ENCODE results near the gene VEZT. TPM values are rescaled to one million over a fixed set of nuclear protein-coding genes. Genes with fewer than 3 reads are reported as not detected.
"Not testable (repeated sequence)": the region's sequence is repeated elsewhere in the genome, so short reads cannot be mapped to it uniquely, and the experiment has no call there.

The VEZT gene
- total RNA-seq, 4 donors from 2014 or later: 101 to 186 (median 160) TPM

DNA sequence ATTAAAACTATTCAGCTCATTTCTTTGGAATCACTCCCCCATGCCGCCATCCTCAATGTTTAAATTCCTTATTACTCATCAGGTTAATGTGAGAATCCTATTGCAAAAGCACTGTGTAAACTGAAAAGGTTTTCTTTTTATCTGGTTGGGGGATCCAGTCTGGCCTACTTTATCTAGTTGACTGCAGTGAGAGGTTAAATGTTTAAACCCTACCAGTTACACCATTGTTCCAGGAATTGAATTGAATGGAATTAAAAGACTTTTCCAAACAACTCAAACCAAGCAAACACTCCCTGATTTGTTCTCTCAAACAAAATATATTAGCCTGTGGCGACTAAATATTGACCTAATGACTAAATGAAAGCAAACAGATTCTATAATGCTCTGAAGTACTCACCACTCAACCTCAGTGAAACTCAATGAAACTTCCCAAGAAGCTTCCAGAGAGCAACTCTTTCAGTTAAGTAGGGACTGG is 100.5 kb downstream of the VEZT start:
- no peak for TF ChIP-seq CTCF (IDR thresholded peaks at IDR 0.05)
- TF ChIP-seq POLR2A (IDR thresholded peaks at IDR 0.05): no peak
- Histone ChIP-seq H3K36me3 (no peaks in the 10 kb centered on the region), H3K27me3 (no peaks in the 10 kb centered on the region), H3K9me3 (no peaks in the 10 kb centered on the region), H3K27ac (no peak overlapping the region), H3K4me1 (no peaks in the 10 kb centered on the region), H3K4me3 (replicated peaks in 1 of 3) (no peak overlapping the region)
- no peak for DNase-seq
- intact Hi-C loops (cut with DNase I): no loop called here
- 75 to 81% methylated on average over 2 of the region's 2 CpGs for WGBS, 2 donors

- no peak for DNase-seq
- H3K4me3 ChIP-seq (replicated peaks in 1 of 3): no peak overlapping the region
- intact Hi-C loops (cut with DNase I): no loop called here
- H3K36me3 ChIP-seq: no peaks in the 10 kb centered on the region
- H3K9me3 ChIP-seq: no peaks in the 10 kb centered on the region
- H3K27ac ChIP-seq: no peak overlapping the region
- no peak for TF ChIP-seq CTCF (IDR thresholded peaks at IDR 0.05)
- no peak for TF ChIP-seq POLR2A (IDR thresholded peaks at IDR 0.05)
- 83 to 100% methylated on average over 1 of the region's 1 CpG for WGBS, 2 donors
- no peaks in the 10 kb centered on the region for H3K4me1 ChIP-seq
- no peaks in the 10 kb centered on the region for H3K27me3 ChIP-seq
Observed at GRCh38 chr12:95319694-95320331, 102.2 kb downstream of the VEZT start.

DNA sequence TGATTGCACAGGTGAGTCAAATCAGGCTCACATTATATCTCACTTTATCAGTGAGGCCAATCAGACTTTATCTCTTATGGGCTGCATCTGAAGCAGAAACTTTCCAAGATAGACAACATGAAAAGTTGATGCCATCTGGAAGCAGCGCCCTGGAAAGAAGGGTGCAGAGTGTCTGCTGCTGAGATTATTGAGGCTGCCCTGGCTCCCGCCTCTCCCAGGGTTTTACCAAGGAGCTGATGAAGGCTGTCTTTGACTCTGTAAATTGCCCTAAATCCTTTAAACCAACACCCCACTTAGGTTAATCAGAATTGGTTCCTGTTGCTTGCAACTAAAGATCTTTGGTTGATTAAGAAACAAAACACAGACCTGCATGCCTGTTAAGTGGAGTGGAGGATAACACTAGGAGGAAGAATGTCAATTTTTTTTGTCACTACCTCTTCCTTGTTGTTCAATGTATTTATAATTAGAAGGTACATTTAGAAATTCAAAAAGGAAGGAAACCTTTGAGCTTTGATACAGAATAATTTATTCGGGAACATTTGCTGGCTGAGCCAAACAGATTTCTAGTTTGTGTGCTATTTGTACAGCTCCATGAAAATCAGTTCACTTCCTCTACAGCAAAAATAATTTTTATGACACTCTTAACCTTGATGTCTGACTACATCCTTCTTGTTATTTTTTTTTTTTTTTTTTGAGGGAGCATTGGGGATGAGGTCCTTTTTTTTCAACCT is 104.1 kb downstream of the VEZT start:
- 69 to 89% methylated on average over 3 of the region's 3 CpGs for WGBS, 2 donors
- H3K4me3 ChIP-seq (replicated peaks in 1 of 3): no peak overlapping the region
- no peaks in the 10 kb centered on the region for H3K9me3 ChIP-seq
- H3K36me3 ChIP-seq: no peaks in the 10 kb centered on the region
- no peak for DNase-seq
- no peaks in the 10 kb centered on the region for H3K4me1 ChIP-seq
- TF ChIP-seq POLR2A (IDR thresholded peaks at IDR 0.05) (no peak), CTCF (IDR thresholded peaks at IDR 0.05) (no peak)
- H3K27me3 ChIP-seq: no peaks in the 10 kb centered on the region
- H3K27ac ChIP-seq: no peak overlapping the region
- intact Hi-C loops (cut with DNase I): no loop called here

GRCh38 chr12:95322326-95322725 is 104.7 kb downstream of the VEZT start:
- no peak overlapping the region for H3K27ac ChIP-seq
- H3K4me1 ChIP-seq: no peaks in the 10 kb centered on the region

DNA sequence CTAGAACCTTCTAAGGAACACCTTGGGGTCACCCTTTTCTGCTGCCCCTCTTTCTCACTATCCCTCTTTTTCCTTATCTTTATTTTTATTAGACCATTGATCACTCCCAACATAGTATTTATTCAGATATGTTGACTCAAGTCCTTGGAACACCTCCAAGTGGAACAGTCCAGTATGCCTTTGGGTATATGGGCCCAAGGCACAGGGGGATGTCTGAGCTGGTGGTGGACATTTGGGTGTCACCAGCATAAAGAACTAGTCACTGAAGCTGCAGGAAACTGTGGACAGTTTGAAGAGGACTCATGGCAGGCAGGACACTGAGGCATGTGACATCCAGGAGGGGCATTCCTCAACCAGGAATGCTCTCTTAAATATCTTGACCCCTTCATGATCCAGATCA is 105.6 kb downstream of the VEZT start:
- Histone ChIP-seq H3K9me3 (no peaks in the 10 kb centered on the region), H3K4me3 (replicated peaks in 1 of 3) (no peak overlapping the region), H3K27ac (no peak overlapping the region), H3K36me3 (no peaks in the 10 kb centered on the region), H3K4me1 (no peaks in the 10 kb centered on the region), H3K27me3 (no peaks in the 10 kb centered on the region)
- intact Hi-C loops (cut with DNase I): no loop called here
- no peak for TF ChIP-seq POLR2A (IDR thresholded peaks at IDR 0.05)
- TF ChIP-seq CTCF (IDR thresholded peaks at IDR 0.05): no peak
- no peak for DNase-seq

More at GRCh38 chr12:95322326-95322725, 104.7 kb downstream of the VEZT start:
- no peak for TF ChIP-seq POLR2A (IDR thresholded peaks at IDR 0.05)
- H3K9me3 ChIP-seq: no peaks in the 10 kb centered on the region
- intact Hi-C loops (cut with DNase I): no loop called here
- no peak for DNase-seq
- H3K4me3 ChIP-seq (replicated peaks in 1 of 3): no peak overlapping the region
- 64 to 74% methylated on average over 4 of the region's 4 CpGs for WGBS, 2 donors
- H3K27me3 ChIP-seq: no peaks in the 10 kb centered on the region
- H3K36me3 ChIP-seq: no peaks in the 10 kb centered on the region

- H3K9me3 ChIP-seq; H3K27ac ChIP-seq; H3K27me3 ChIP-seq; intact Hi-C loops (cut with DNase I); H3K4me3 ChIP-seq (replicated peaks in 1 of 3); DNase-seq; H3K36me3 ChIP-seq; H3K4me1 ChIP-seq: not testable (repeated sequence)
- WGBS, 2 donors: 82 to 83% methylated on average over 7 of the region's 7 CpGs
Observed at GRCh38 chr12:95324246-95324645, 106.6 kb downstream of the VEZT start.

Measured in thyroid gland (tissue), 4 donors.